ENCODE results near the gene PRXL2B.

PRXL2B gene

GRCh38 chr1:2587860-2588571, 1.4 kb downstream of the PRXL2B start:
- no peak for DNase-seq

- no peak for DNase-seq
Observed at GRCh38 chr1:2588661-2589430, 2.3 kb downstream of the PRXL2B start.

- DNase-seq = no peak
Observed at GRCh38 chr1:2589431-2590232, 3.1 kb downstream of the PRXL2B start.

GRCh38 chr1:2590233-2591141, 3.9 kb downstream of the PRXL2B start:
- no peak for DNase-seq

- no peak for DNase-seq
Observed at GRCh38 chr1:2591233-2591580, 4.6 kb downstream of the PRXL2B start.

- no peak for DNase-seq
Observed at GRCh38 chr1:2591581-2592261, 5.1 kb downstream of the PRXL2B start.

- no peak for DNase-seq
Observed at GRCh38 chr1:2592672-2593071, 6.1 kb downstream of the PRXL2B start.

GRCh38 chr1:2593251-2593878, 6.8 kb downstream of the PRXL2B start:
- no peak for DNase-seq

- no peak for DNase-seq
Observed at GRCh38 chr1:2594001-2594640, 7.5 kb downstream of the PRXL2B start.

- DNase-seq = no peak
Observed at GRCh38 chr1:2594641-2595131, 8.1 kb downstream of the PRXL2B start.

GRCh38 chr1:2595261-2595811, 8.8 kb downstream of the PRXL2B start:
- DNase-seq = no peak

- no peak for DNase-seq
Observed at GRCh38 chr1:2595812-2596529, 9.4 kb downstream of the PRXL2B start.

- no peak for DNase-seq
Observed at GRCh38 chr1:2596530-2597333, 10.2 kb downstream of the PRXL2B start.

- no peak for DNase-seq
Observed at GRCh38 chr1:2597441-2598328, 11.1 kb downstream of the PRXL2B start.

GRCh38 chr1:2598329-2598931, 11.9 kb downstream of the PRXL2B start:
- DNase-seq = no peak

- no peak for DNase-seq
Observed at GRCh38 chr1:2601721-2602303, 15.2 kb downstream of the PRXL2B start.

- no peak for DNase-seq
Observed at GRCh38 chr1:2602311-2602835, 15.8 kb downstream of the PRXL2B start.
